Measurements from ENCODE around the gene KIF5A. TPM values are rescaled to one million over a fixed set of nuclear protein-coding genes. Genes with fewer than 3 reads are reported as not detected.

KIF5A gene
- total RNA-seq, 4 donors from 2014 or later, result 2.1 to 3.2 (median 2.4) TPM

- Histone ChIP-seq H3K4me1 (peaks cover 28 to 47% (median 34%) of the 10 kb centered on the region in 4 donors), H3K9me3 (no peaks in the 10 kb centered on the region), H3K27me3 (peaks cover 0 to 31% (median 4%) of the 10 kb centered on the region in 4 donors), H3K4me3 (peak overlapping the region in 2 of 4 donors; percentile 48 to 50), H3K36me3 (peaks cover 6 to 43% (median 19%) of the 10 kb centered on the region in 4 donors), H3K27ac (replicated peaks in 1 of 4) (no peak overlapping the region)
- intact Hi-C loops (cut with DNase I), result no loop called here
- no peak for DNase-seq (ENCODE audit: extremely low spot score)
- no peak for TF ChIP-seq POLR2A (IDR thresholded peaks at IDR 0.05; ENCODE audit: low read depth)
- WGBS, result 64% methylated on average over 4 of the region's 13 CpGs
Measured at GRCh38 chr12:57620245-57620935, 70.5 kb downstream of the KIF5A start.

- peaks cover 1 to 43% (median 18%) of the 10 kb centered on the region in 4 donors for H3K36me3 ChIP-seq
- H3K27ac ChIP-seq (replicated peaks in 1 of 4), result no peak overlapping the region
- intact Hi-C loops (cut with DNase I), result loop anchor here (1.0 kb wide), 1 partner anchor 38 kb away; no protein-coding TSS in a partner anchor
- peaks cover 0 to 38% (median 4%) of the 10 kb centered on the region in 4 donors for H3K27me3 ChIP-seq
- H3K4me1 ChIP-seq, result peaks cover 22 to 42% (median 29%) of the 10 kb centered on the region in 4 donors
- TF ChIP-seq CTCF (IDR thresholded peaks at IDR 0.05) (no peak), POLR2A (IDR thresholded peaks at IDR 0.05; ENCODE audit: low read depth) (no peak), EP300 (IDR thresholded peaks at IDR 0.05) (no peak)
- H3K9me3 ChIP-seq, result no peaks in the 10 kb centered on the region
- no peak for DNase-seq (ENCODE audit: extremely low spot score)
- 33% methylated on average over 25 of the region's 42 CpGs for WGBS
- H3K4me3 ChIP-seq, result peak overlapping the region; percentile 43 to 59 (median 49)
Measured at GRCh38 chr12:57620936-57621496, 71.2 kb downstream of the KIF5A start.

- peak overlapping the region; percentile 43 to 59 (median 49) for H3K4me3 ChIP-seq
- intact Hi-C loops (cut with DNase I), result loop anchor here (1.0 kb wide), 1 partner anchor 38 kb away; no protein-coding TSS in a partner anchor
- H3K4me1 ChIP-seq, result peaks cover 20 to 42% (median 28%) of the 10 kb centered on the region in 4 donors
- DNase-seq (ENCODE audit: extremely low spot score), result no peak
- peaks cover 0 to 43% (median 18%) of the 10 kb centered on the region in 4 donors for H3K36me3 ChIP-seq
- no peak overlapping the region for H3K27ac ChIP-seq (replicated peaks in 1 of 4)
- peak; percentile 91 to 94 (median 93) for TF ChIP-seq CTCF (IDR thresholded peaks at IDR 0.05)
- TF ChIP-seq POLR2AphosphoS5 (IDR thresholded peaks at IDR 0.05), result peak; percentile 39 to 44
- TF ChIP-seq EP300 (IDR thresholded peaks at IDR 0.05), result no peak
- TF ChIP-seq POLR2A (IDR thresholded peaks at IDR 0.05; ENCODE audit: low read depth), result no peak
- 3% methylated on average over 47 of the region's 49 CpGs for WGBS
- peaks cover 0 to 44% (median 4%) of the 10 kb centered on the region in 4 donors for H3K27me3 ChIP-seq
- no peaks in the 10 kb centered on the region for H3K9me3 ChIP-seq
Measured at GRCh38 chr12:57621497-57622292, 71.9 kb downstream of the KIF5A start.

GRCh38 chr12:57622293-57623245, 72.7 kb downstream of the KIF5A start:
- DNase-seq (ENCODE audit: extremely low spot score), result no peak
- intact Hi-C loops (cut with DNase I), result no loop called here

More at GRCh38 chr12:57622293-57623245, 72.7 kb downstream of the KIF5A start:
- TF ChIP-seq CTCF (IDR thresholded peaks at IDR 0.05), result no peak
- peaks cover 18 to 48% (median 30%) of the 10 kb centered on the region in 4 donors for H3K4me1 ChIP-seq
- 89% methylated on average over 9 of the region's 9 CpGs for WGBS
- H3K9me3 ChIP-seq, result no peaks in the 10 kb centered on the region
- peaks cover 0 to 53% (median 4%) of the 10 kb centered on the region in 4 donors for H3K27me3 ChIP-seq
- peaks cover 0 to 36% (median 15%) of the 10 kb centered on the region in 4 donors for H3K36me3 ChIP-seq
- H3K27ac ChIP-seq (replicated peaks in 1 of 4), result no peak overlapping the region
- H3K4me3 ChIP-seq, result no peak overlapping the region

All from esophagus muscularis mucosa (tissue), 4 donors.